Stimulated activated CD8-positive, alpha-beta memory T cell treated with anti-CD3 and anti-CD28 coated beads, Interleukin-7, amount 100 ng/mL, for 1 hour (primary cell): ENCODE results near the gene MS4A12.
"Not testable (repeated sequence)": the region's sequence is repeated elsewhere in the genome, so short reads cannot be mapped to it uniquely, and the experiment has no call there.

ENCODE experiments used
- DNase-seq, 2 donors: peaks; one replicate each; pipeline ENCODE4 v3.0.0-alpha.2; 2020; ENCODE audit warnings: low read depth in 2 of 2

The MS4A12 gene

DNA sequence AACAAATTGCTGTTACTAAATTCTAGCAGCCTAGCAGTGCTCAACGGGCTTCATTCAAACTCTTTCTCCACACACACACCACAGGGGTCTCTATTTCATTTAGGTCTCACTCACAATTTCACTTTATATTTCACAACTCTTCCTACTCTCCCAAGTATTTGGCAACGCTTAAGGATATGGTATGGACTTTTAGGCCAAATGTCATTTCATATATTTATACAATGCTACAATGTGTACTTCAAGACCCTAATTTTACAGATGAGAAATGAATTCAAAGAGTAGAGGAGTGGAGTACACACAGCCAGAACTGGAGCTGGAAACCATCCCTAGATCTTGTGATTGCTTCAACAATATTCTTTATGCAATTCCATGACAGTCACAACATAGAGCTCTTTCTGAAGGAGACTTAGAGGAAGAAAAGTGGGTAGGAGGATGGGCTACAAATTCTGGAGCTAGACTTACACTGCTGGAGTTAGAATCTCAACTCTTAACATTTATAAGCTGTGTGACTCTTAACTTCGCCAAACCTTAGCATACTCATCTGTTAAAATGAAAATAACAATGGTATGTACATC lies 20.2 kb downstream of the MS4A12 start:
- no peak for DNase-seq

DNA sequence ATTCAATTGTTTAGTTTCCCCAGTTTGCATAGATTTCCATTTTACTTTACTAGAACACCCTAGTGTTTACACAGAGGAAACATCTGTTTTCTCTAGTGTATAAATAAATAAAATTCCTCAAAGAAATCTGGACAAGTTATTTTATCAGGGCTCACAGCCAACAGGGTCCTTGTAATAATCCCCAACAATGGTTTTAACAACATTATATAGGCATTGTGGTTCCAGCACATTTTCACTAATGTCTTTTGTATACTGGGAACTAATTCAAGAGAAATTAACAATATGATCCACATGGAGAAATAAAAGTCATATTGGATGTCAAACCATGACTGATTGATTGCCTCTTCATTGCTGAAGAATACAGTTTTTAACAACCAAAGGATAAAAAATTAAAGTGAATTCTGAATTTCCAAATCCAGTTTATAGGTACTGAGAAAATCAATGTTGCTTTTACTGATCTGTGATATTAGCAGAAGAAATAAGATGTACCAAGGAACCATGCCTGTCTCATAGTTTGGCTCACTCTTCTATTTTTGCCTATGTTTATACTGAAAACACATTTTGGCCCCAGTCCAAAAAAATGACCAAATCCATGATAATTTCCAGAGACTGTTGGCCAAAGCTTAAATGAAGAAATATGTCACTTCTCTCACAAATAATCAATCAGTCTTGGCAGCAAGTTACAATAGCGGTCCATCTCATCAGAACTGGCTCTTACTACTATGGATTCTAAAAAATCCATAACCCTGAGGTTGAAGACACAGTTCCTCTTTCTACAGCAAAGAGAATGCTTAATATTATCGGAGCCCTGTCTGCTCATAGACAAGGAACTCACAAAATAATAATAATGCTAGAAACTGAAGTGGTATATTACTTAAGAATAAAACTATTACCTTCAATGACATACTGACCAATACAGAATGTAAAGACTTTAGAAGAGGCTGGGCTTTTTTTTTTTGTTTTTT lies 21.2 kb downstream of the MS4A12 start:
- no peak for DNase-seq

DNA sequence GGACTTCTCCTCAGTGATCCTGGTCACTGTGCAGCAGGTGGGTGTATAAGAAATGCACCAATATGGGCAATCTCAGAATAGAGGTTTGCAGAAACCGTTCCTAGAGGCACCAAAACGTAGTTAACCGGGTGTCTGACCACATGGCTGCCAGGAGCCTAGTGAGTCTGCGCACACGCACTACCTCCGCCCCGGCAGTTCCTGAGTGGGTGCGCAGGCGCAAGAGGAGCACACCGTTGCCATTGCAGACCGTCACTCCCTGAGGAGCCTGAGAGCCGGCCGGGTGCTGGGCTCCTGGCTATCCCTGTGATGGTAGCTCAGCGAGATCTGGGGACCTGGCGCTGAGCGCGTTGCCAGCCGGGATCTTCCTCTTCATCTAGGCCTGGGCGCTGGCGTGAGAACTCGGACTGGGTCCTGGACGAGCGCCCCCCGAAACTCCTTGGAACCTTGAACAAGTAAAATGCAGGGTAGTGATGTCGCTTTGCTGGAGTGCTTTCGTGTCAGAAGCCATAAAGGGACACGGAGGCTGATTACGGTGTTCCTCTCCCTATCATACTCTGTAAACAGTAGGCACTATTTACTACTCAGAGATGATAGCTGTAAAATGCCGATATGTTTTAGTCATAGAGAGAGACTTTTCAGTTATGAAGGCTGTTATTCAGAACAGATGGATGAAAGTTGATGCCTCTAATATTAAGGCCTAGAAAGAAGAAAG lies 22.7 kb downstream of the MS4A12 start, which contains the start of gene MS4A13:
TSS of gene MS4A13 (plus strand) at position 249 of the 712 bp plus-strand sequence. CDS start 2,692 bp downstream, outside the sequence.
- no peak for DNase-seq

GRCh38 chr11:60528465-60528864 lies 35.9 kb downstream of the MS4A12 start:
- DNase-seq = no peak

DNA sequence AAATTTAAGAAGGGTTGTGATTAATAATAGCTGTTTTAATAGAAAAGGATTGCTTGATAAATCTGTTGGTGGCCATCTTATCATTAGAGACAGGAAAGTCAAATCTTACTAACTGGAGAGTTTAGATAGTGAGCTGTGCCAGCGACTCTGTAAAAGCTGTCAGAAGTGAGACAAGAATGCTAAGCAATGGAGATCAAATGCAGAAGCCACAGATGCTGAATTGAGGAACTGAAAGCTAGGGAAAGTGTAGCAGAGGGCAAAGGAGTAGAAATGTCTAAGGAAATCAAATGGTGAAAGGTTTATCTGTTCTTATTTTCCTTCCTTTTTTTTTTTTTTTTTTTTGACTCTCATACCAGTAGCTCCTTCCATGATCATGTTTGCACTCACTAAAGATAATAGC lies 36.4 kb downstream of the MS4A12 start:
- no peak for DNase-seq

- no peak for DNase-seq
These were observed 38.0 kb downstream of the MS4A12 start for GRCh38 chr11:60530454-60531100.

- DNase-seq = not testable (repeated sequence)
These were observed 39.8 kb downstream of the MS4A12 start for GRCh38 chr11:60532383-60532782.

GRCh38 chr11:60538627-60539026 lies 46.0 kb downstream of the MS4A12 start:
- not testable (repeated sequence) for DNase-seq

DNA sequence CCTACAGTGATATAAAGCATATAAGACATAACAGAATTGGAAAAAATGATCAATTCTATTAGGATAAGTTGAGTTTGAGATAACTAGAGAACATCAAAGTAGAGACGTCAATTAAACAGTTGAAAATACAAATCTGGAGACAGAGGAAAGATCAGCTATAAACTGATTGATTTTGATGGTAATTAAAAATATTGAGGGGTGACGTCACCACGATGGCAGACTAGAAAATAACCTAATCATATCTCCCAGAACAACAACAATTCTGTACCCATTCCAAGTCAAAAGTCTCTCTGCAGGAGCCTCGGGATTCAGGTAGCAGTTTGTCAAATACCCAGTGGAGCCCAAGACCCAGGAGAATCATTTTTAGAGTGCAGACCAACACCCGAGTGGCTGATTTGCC lies 51.5 kb downstream of the MS4A12 start:
- no peak for DNase-seq
